ENCODE measurements around the gene CDC42BPB.

Gene CDC42BPB

GRCh38 chr14:103019236-103019635, 38.1 kb downstream of the CDC42BPB start:
- DNase-seq (ENCODE audit: low spot score): no peak
- H3K36me3 Mint-ChIP-seq (ENCODE audit: low read depth): no peaks in the 10 kb centered on the region
- H3K4me3 Mint-ChIP-seq: no peak overlapping the region
- H3K4me1 Mint-ChIP-seq (ENCODE audit: low read depth): peaks cover 3% of the 10 kb centered on the region
- no peaks in the 10 kb centered on the region for H3K9me3 Mint-ChIP-seq
- H3K27me3 Mint-ChIP-seq (ENCODE audit: low read depth): peaks cover 2% of the 10 kb centered on the region
- no peak overlapping the region for H3K27ac Mint-ChIP-seq

- Mint-ChIP-seq H3K4me3 (no peak overlapping the region), H3K27me3 (ENCODE audit: low read depth) (peaks cover 2% of the 10 kb centered on the region), H3K27ac (no peak overlapping the region), H3K4me1 (ENCODE audit: low read depth) (peaks cover 3% of the 10 kb centered on the region), H3K36me3 (ENCODE audit: low read depth) (no peaks in the 10 kb centered on the region), H3K9me3 (no peaks in the 10 kb centered on the region)
- no peak for DNase-seq (ENCODE audit: low spot score)
Measured at GRCh38 chr14:103016594-103016993, 40.8 kb downstream of the CDC42BPB start.

- H3K4me3 Mint-ChIP-seq: no peak overlapping the region
- peaks cover 3% of the 10 kb centered on the region for H3K4me1 Mint-ChIP-seq (ENCODE audit: low read depth)
- peaks cover 2% of the 10 kb centered on the region for H3K27me3 Mint-ChIP-seq (ENCODE audit: low read depth)
- H3K36me3 Mint-ChIP-seq (ENCODE audit: low read depth): no peaks in the 10 kb centered on the region
- H3K27ac Mint-ChIP-seq: no peak overlapping the region
- no peak for DNase-seq (ENCODE audit: low spot score)
- H3K9me3 Mint-ChIP-seq: no peaks in the 10 kb centered on the region
Measured at GRCh38 chr14:103016071-103016470, 41.3 kb downstream of the CDC42BPB start.

GRCh38 chr14:103015426-103015825, 41.9 kb downstream of the CDC42BPB start:
- Mint-ChIP-seq H3K9me3 (no peaks in the 10 kb centered on the region), H3K4me3 (no peak overlapping the region), H3K27me3 (ENCODE audit: low read depth) (peaks cover 2% of the 10 kb centered on the region), H3K27ac (no peak overlapping the region), H3K36me3 (ENCODE audit: low read depth) (no peaks in the 10 kb centered on the region), H3K4me1 (ENCODE audit: low read depth) (peaks cover 3% of the 10 kb centered on the region)
- DNase-seq (ENCODE audit: low spot score): no peak

- peaks cover 2% of the 10 kb centered on the region for H3K27me3 Mint-ChIP-seq (ENCODE audit: low read depth)
- no peaks in the 10 kb centered on the region for H3K36me3 Mint-ChIP-seq (ENCODE audit: low read depth)
- DNase-seq (ENCODE audit: low spot score): no peak
- H3K9me3 Mint-ChIP-seq: no peaks in the 10 kb centered on the region
- peaks cover 3% of the 10 kb centered on the region for H3K4me1 Mint-ChIP-seq (ENCODE audit: low read depth)
- H3K4me3 Mint-ChIP-seq: no peak overlapping the region
- no peak overlapping the region for H3K27ac Mint-ChIP-seq
Measured at GRCh38 chr14:103014466-103015228, 42.7 kb downstream of the CDC42BPB start.

- Mint-ChIP-seq H3K27me3 (ENCODE audit: low read depth) (peaks cover 2% of the 10 kb centered on the region), H3K4me1 (ENCODE audit: low read depth) (peaks cover 3% of the 10 kb centered on the region), H3K27ac (no peak overlapping the region), H3K9me3 (no peaks in the 10 kb centered on the region), H3K4me3 (no peak overlapping the region), H3K36me3 (ENCODE audit: low read depth) (no peaks in the 10 kb centered on the region)
- no peak for DNase-seq (ENCODE audit: low spot score)
Measured at GRCh38 chr14:103013028-103013427, 44.3 kb downstream of the CDC42BPB start.

GRCh38 chr14:103009559-103009958, 47.8 kb downstream of the CDC42BPB start:
- Mint-ChIP-seq H3K36me3 (ENCODE audit: low read depth) (no peaks in the 10 kb centered on the region), H3K4me1 (ENCODE audit: low read depth) (peaks cover 2% of the 10 kb centered on the region), H3K9me3 (no peaks in the 10 kb centered on the region), H3K4me3 (no peak overlapping the region), H3K27ac (no peak overlapping the region), H3K27me3 (ENCODE audit: low read depth) (no peaks in the 10 kb centered on the region)
- no peak for DNase-seq (ENCODE audit: low spot score)

- Mint-ChIP-seq H3K27me3 (ENCODE audit: low read depth) (no peaks in the 10 kb centered on the region), H3K4me1 (ENCODE audit: low read depth) (no peaks in the 10 kb centered on the region), H3K27ac (no peak overlapping the region), H3K9me3 (no peaks in the 10 kb centered on the region), H3K36me3 (ENCODE audit: low read depth) (no peaks in the 10 kb centered on the region), H3K4me3 (no peak overlapping the region)
- no peak for DNase-seq (ENCODE audit: low spot score)
Measured at GRCh38 chr14:103008768-103009357, 48.5 kb downstream of the CDC42BPB start.

GRCh38 chr14:103008126-103008525, 49.2 kb downstream of the CDC42BPB start:
- no peak overlapping the region for H3K27ac Mint-ChIP-seq
- DNase-seq (ENCODE audit: low spot score): no peak
- H3K4me3 Mint-ChIP-seq: no peak overlapping the region
- H3K9me3 Mint-ChIP-seq: no peaks in the 10 kb centered on the region
- H3K36me3 Mint-ChIP-seq (ENCODE audit: low read depth): no peaks in the 10 kb centered on the region
- no peaks in the 10 kb centered on the region for H3K27me3 Mint-ChIP-seq (ENCODE audit: low read depth)
- H3K4me1 Mint-ChIP-seq (ENCODE audit: low read depth): no peaks in the 10 kb centered on the region

GRCh38 chr14:103007555-103007954, 49.8 kb downstream of the CDC42BPB start:
- Mint-ChIP-seq H3K36me3 (ENCODE audit: low read depth) (no peaks in the 10 kb centered on the region), H3K27me3 (ENCODE audit: low read depth) (no peaks in the 10 kb centered on the region), H3K27ac (no peak overlapping the region), H3K4me3 (no peak overlapping the region), H3K4me1 (ENCODE audit: low read depth) (no peaks in the 10 kb centered on the region), H3K9me3 (no peaks in the 10 kb centered on the region)
- no peak for DNase-seq (ENCODE audit: low spot score)

GRCh38 chr14:103006991-103007520, 50.3 kb downstream of the CDC42BPB start:
- H3K27me3 Mint-ChIP-seq (ENCODE audit: low read depth): no peaks in the 10 kb centered on the region
- H3K9me3 Mint-ChIP-seq: no peaks in the 10 kb centered on the region
- no peak for DNase-seq (ENCODE audit: low spot score)
- no peaks in the 10 kb centered on the region for H3K36me3 Mint-ChIP-seq (ENCODE audit: low read depth)
- H3K4me3 Mint-ChIP-seq: no peak overlapping the region
- no peaks in the 10 kb centered on the region for H3K4me1 Mint-ChIP-seq (ENCODE audit: low read depth)
- H3K27ac Mint-ChIP-seq: no peak overlapping the region

- H3K4me3 Mint-ChIP-seq: no peak overlapping the region
- H3K4me1 Mint-ChIP-seq (ENCODE audit: low read depth): no peaks in the 10 kb centered on the region
- no peak overlapping the region for H3K27ac Mint-ChIP-seq
- H3K9me3 Mint-ChIP-seq: no peaks in the 10 kb centered on the region
- H3K27me3 Mint-ChIP-seq (ENCODE audit: low read depth): no peaks in the 10 kb centered on the region
- H3K36me3 Mint-ChIP-seq (ENCODE audit: low read depth): no peaks in the 10 kb centered on the region
- DNase-seq (ENCODE audit: low spot score): no peak
Measured at GRCh38 chr14:103006106-103006505, 51.2 kb downstream of the CDC42BPB start.

GRCh38 chr14:103003850-103004249, 53.5 kb downstream of the CDC42BPB start:
- Mint-ChIP-seq H3K36me3 (ENCODE audit: low read depth) (no peaks in the 10 kb centered on the region), H3K27ac (no peak overlapping the region), H3K4me3 (no peak overlapping the region), H3K27me3 (ENCODE audit: low read depth) (no peaks in the 10 kb centered on the region), H3K4me1 (ENCODE audit: low read depth) (no peaks in the 10 kb centered on the region), H3K9me3 (no peaks in the 10 kb centered on the region)
- DNase-seq (ENCODE audit: low spot score): no peak

- Mint-ChIP-seq H3K36me3 (ENCODE audit: low read depth) (no peaks in the 10 kb centered on the region), H3K27ac (no peak overlapping the region), H3K4me1 (ENCODE audit: low read depth) (no peaks in the 10 kb centered on the region), H3K27me3 (ENCODE audit: low read depth) (no peaks in the 10 kb centered on the region), H3K9me3 (no peaks in the 10 kb centered on the region), H3K4me3 (no peak overlapping the region)
- no peak for DNase-seq (ENCODE audit: low spot score)
Measured at GRCh38 chr14:103003351-103003615, 54.1 kb downstream of the CDC42BPB start.

Data from T-helper 2 cell treated with Interferon-gamma antibody and Interleukin-4, amounts not matched to agents 5 μg/mL and 100 μg/mL, for 36 hours (primary cell).